WI38 (cell line): ENCODE results near the gene NAPSA.

Experiments used
- H3K4me3 ChIP-seq: 2 replicates; pipeline ENCODE4 v1.5.1; 2011; ENCODE audit warnings: low read depth, mild to moderate bottlenecking, control low read depth, low read length
- CTCF ChIP-seq: IDR thresholded peaks from 2 replicates; pipeline ENCODE4 v1.5.1; 2012; ENCODE audit warnings: low read depth, mild to moderate bottlenecking, control low read depth, low read length

Gene NAPSA

DNA sequence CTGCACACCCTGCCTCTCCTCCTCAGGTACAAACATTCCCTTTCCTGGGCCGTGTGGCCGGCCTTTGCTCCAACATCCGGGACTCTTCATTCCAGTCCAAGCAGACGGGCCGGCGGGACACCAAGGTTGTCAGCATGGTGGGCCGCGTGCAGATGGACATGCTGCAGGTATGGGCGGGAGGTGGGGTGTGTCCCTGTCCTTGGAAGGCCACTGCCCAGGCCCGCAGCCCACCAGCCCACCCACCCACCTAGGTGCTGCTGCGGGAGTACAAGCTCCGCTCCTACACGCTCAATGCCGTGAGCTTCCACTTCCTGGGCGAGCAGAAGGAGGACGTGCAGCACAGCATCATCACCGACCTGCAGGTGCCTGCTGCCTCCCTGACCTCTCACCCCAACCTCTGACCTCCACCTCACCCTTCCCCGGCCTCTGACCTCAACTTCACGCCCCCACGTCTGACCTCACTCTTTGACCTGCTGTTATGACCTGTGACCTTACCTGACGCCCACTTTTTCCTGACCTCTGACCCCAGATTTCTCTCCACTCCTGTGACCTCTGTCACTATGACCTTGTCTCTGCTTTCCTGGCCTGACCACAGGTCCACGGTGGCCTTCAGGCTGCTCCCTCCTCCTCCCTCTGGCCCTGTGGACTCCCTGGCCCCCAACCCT is 40.8 kb upstream of the NAPSA start:
- no peak for TF ChIP-seq CTCF
- H3K4me3 ChIP-seq = no peak overlapping the region

- no peak for TF ChIP-seq CTCF
- no peak overlapping the region for H3K4me3 ChIP-seq
Observed at GRCh38 chr19:50402544-50403301, 37.3 kb upstream of the NAPSA start.

GRCh38 chr19:50401605-50402450 is 36.4 kb upstream of the NAPSA start:
- no peak overlapping the region for H3K4me3 ChIP-seq
- TF ChIP-seq CTCF = no peak

DNA sequence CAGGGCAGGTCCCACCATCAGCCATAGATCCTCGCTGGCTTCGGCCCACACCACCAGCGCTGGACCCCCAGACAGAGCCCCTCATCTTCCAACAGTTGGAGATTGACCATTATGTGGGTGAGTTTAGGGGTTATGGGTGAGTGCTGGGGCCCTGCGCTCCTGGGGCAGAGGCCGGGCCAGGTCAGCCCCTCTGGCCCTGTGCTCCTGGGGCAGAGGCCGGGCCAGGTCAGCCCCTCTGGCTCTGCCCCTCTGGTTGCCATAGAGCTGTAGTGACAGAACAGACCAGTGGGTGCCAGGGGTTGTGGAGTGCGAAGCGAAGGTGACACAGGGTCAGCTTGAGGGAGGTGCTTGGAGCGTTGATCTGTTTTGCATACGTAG is 33.9 kb upstream of the NAPSA start:
- H3K4me3 ChIP-seq = no peak overlapping the region
- TF ChIP-seq CTCF = no peak

DNA sequence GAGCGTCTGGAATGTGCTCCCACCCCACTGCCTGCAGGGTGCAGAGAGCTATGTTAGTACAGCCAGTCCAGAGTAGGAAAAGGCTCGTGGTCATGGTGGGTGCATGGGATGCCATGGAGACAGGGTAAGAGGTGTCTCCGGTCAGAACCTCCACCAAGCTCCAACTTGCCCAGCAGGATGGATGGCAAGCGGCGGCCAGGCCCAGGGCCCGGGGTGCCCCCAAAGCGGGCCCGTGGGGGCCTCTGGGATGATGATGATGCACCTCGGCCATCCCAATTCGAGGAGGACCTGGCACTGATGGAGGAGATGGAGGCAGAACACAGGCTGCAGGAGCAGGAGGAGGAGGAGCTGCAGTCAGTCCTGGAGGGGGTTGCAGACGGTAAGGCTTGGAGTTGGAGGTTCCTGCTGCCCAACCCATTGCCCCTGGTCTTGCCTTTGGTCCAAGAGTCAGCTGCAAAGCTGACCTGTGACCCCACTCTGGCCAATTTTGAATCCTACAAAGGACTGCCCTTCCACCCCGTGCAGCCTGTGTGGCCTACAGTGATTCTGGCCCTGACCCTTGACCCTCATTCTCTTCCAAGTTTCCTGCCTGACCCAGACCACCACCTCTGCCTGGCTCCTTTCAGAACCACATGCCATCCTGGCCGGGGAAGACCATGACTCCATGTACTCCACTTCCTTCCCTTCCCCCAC is 33.4 kb upstream of the NAPSA start:
- no peak for TF ChIP-seq CTCF
- H3K4me3 ChIP-seq = no peak overlapping the region

DNA sequence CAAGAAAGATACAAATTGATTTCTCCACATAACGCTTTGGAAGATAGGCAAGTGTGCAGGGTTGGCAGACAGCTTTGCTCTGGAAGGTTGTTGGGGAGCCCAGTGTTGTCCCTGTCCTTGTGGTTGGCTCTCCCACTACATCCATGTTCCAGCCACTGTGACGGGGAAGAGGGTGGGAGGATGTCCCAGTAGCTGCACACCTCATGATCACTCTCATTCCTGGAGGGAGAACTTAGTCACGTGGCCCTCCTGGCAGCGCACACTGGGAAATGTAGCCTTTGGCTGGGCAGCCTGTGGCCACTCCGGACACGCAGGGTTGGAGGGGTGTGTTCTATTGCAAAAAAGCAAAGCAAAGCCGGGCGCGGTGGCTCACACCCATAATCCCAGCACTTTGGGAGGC is 28.6 kb upstream of the NAPSA start:
- TF ChIP-seq CTCF = no peak
- H3K4me3 ChIP-seq = no peak overlapping the region
